Adrenal gland (tissue), 5 donors: Measurements from ENCODE around the gene ATXN3.

Source experiments
- POLR2A ChIP-seq, 2 donors: fragments of 450-650 bp; IDR thresholded peaks; one replicate each; pipeline ENCODE4 v1.6.1; 2017; ENCODE audit warnings: antibody characterized with exemption in 2 of 2, mild to moderate bottlenecking in 2 of 2, moderate library complexity in 1 of 2
- TF ChIP-seq, protein P1 (sequence below), 6 experiments: fragments of 450-650 bp in 4 of 6; fragments of 200-600 bp in 2 of 6; sonication (generic) in 1 of 6; IDR thresholded peaks; 1 replicate in 5 of 6; 2 replicates in 1 of 6; pipeline versions ENCODE4 v1.5.1 to v1.8.0; 2016 to 2021; ENCODE audit warnings: antibody characterized with exemption in 6 of 6, mild to moderate bottlenecking in 2 of 6, moderate library complexity in 1 of 6
- donor health status: DM: no; HTN: no; CAD: no.

DNA sequence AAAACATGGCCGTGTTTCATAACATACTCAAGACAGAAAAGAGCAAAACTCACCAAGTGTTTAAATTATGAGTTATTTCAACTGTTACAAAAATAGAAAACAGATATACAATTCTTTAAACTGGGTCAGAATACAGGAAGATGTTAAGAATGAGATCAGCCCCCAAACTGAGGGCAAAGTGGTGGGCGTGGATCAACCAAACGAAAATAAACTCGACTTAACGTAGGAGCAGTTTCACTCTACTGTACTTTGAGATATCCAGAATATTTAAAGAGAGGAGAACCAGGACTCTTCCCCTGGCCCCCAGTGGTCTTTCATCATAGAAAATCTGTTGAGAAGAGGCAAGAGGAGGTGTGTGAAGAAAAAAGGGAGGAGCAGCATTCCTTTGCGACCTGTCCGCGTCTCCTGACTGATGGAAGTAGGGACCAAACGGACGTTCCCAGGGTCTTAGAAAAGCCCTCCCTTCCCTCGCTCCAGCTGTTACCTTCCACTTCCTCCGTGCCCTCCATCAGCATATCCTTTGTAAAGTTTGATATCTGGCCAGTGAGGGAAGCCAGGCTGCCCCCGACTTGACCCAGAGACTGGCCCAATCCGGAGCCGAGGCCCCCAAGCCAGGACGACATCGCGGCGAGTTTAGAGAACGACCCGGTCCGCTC is 67.2 kb downstream of the ATXN3 start:
- TF ChIP-seq, protein P1, sequence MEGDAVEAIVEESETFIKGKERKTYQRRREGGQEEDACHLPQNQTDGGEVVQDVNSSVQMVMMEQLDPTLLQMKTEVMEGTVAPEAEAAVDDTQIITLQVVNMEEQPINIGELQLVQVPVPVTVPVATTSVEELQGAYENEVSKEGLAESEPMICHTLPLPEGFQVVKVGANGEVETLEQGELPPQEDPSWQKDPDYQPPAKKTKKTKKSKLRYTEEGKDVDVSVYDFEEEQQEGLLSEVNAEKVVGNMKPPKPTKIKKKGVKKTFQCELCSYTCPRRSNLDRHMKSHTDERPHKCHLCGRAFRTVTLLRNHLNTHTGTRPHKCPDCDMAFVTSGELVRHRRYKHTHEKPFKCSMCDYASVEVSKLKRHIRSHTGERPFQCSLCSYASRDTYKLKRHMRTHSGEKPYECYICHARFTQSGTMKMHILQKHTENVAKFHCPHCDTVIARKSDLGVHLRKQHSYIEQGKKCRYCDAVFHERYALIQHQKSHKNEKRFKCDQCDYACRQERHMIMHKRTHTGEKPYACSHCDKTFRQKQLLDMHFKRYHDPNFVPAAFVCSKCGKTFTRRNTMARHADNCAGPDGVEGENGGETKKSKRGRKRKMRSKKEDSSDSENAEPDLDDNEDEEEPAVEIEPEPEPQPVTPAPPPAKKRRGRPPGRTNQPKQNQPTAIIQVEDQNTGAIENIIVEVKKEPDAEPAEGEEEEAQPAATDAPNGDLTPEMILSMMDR (IDR thresholded peaks at IDR 0.05) = no peak
- no peak for TF ChIP-seq POLR2A (IDR thresholded peaks at IDR 0.05)
